Fibroblast of lung (primary cell): ENCODE measurements around the gene STIM1.

Experiments used
- CTCF ChIP-seq, 2 donors: IDR thresholded peaks in 1 of 2; conservative IDR thresholded peaks in 1 of 2; 1 replicate in 1 of 2; 2 replicates in 1 of 2; pipeline ENCODE4 v1.5.1; 2011 to 2012; ENCODE audit warnings: low read length in 2 of 2, control low read depth in 1 of 2, inconsistent platforms in 1 of 2, low read depth in 1 of 2, mild to moderate bottlenecking in 1 of 2
- EZH2 ChIP-seq: IDR thresholded peaks from 2 replicates; pipeline ENCODE4 v1.5.1; 2012; ENCODE audit warnings: low read length, control low read depth, mild to moderate bottlenecking; ENCODE audit errors: missing control alignments

GRCh38 chr11:4115128-4115527 is 259.7 kb downstream of the STIM1 start:
- TF ChIP-seq CTCF (conservative IDR thresholded peaks at IDR 0.05 in 1 of 2, IDR thresholded peaks at IDR 0.05 in 1 of 2; ENCODE audit: low read depth in 1 of 2, low read length in 2 of 2) (no peak), EZH2 (no peak)
